NOMO-1 treated with DMSO at 0.1 percent for 48 hours (cell line): ENCODE measurements around the gene RYR3.
"Not testable (repeated sequence)": the region's sequence is repeated elsewhere in the genome, so short reads cannot be mapped to it uniquely, and the experiment has no call there.

Experiments used
- DNase-seq: peaks from one replicate; lab custom pipeline; 2025; ENCODE audit not compliant: unreplicated experiment; lab: John Stamatoyannopoulos, UW

Gene RYR3

DNA sequence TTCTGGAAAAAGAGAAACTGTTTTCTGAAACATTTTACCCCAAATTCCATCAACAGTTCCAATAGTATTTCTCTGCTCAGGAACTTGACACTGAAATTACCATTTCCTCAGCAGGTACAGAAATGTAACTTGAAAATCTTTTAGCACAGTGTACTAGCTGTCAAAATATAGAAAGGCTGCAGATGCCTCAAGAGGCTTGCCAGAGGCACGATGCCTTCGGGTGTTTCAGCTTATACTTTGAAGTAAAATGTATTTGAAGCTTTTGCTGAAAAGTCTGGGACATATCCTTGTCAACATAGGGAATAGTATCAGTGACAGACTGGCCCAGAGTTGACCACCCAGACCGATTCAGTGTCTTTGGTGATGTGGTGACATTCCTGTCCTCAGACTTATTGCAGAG is 503.1 kb downstream of the RYR3 start:
- DNase-seq = no peak

DNA sequence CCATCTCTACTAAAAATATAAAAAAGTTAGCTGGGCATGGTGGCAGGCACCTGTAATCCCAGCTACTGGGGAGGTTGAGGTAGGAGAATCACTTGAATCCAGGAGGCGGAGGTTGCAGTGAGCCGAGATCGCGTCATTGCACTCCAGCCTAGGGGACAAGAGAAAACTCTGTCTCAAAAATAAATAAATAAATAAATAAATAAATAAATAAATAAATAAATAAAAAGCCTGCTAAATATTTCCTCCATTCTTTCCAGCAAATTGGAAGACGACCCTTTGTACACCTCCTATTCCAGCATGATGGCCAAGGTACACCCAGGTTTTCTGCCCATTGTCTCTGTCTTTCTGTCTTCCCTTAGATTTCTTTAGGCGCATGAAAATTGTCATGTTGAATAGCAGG is 508.7 kb downstream of the RYR3 start:
- not testable (repeated sequence) for DNase-seq

DNA sequence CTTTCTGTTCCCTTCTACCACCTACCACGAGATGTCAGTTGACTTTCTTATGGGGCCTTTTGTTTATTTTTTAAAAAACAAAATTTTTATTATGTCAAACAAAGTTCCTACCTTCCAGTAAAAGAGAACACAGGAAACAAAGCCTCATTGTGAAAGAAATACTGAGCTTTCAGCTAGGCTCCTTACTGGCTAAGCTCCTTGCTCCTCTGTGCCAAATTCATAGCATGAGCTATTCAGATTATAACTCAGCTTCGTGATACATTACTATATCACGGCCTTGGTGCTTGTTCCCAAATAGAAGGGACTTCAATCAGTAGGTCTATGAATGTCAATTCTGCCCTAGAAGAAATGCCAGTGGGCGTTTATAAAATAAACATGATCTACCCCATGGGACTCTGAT is 511.7 kb downstream of the RYR3 start:
- DNase-seq = no peak

DNA sequence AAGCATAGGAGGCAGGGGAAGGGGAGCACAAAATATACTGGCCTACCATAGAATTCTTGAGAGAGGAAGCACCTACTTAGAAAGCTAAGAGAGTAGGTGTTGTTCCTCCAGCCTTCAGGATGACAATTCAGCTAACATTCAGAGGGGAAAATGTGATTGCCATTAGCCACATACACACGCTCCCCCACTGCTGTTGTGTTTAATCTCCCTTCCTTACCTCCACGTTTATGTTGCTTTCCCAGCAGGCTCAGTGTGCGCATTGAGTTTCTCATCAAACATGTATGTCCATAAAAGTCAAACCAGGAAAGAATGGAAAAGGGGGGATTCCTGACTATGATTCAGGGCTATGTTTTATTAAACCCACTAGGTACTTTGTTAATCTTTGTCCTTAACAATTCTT is 512.4 kb downstream of the RYR3 start:
- no peak for DNase-seq

DNA sequence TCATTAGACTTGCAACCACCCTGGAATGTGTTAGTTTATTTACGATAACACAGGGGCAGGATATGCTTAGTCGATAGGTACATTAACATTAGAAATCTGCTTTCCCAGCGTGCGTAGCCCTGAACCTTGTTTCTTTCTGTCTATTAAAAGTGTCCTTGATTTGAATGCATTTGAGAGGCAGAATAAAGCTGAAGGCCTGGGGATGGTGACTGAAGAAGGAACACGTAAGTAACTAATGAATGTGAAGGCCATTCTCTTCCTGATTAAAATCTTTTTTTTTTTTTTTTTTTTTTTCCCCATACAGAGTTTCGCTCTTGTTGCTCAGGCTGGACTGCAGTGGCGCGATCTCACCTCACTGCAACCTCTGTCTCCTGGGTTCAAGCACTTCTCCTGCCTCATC is 514.7 kb downstream of the RYR3 start:
- no peak for DNase-seq

DNA sequence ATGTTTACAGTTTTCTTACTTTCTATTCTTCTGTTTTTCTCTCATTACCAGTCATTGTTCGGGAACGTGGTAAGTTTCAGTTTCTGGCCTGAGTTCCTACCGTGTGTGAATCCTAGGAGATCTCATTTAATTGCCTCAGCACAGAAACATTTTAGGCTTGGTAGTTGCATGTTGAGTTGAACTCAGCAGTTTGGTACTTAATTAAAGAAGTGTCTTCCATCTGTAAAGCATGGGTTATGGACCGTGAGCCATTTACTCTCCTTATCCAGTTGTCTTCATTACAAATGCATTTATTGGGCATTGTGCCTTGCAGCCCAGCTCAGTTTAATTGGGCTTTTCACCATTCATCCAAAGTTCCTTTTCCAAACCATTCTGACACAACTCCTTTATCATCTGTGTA is 515.4 kb downstream of the RYR3 start:
- no peak for DNase-seq

GRCh38 chr15:33830351-33830750 is 519.6 kb downstream of the RYR3 start:
- no peak for DNase-seq

- no peak for DNase-seq
Measured at GRCh38 chr15:33831646-33832045, 520.9 kb downstream of the RYR3 start.

DNA sequence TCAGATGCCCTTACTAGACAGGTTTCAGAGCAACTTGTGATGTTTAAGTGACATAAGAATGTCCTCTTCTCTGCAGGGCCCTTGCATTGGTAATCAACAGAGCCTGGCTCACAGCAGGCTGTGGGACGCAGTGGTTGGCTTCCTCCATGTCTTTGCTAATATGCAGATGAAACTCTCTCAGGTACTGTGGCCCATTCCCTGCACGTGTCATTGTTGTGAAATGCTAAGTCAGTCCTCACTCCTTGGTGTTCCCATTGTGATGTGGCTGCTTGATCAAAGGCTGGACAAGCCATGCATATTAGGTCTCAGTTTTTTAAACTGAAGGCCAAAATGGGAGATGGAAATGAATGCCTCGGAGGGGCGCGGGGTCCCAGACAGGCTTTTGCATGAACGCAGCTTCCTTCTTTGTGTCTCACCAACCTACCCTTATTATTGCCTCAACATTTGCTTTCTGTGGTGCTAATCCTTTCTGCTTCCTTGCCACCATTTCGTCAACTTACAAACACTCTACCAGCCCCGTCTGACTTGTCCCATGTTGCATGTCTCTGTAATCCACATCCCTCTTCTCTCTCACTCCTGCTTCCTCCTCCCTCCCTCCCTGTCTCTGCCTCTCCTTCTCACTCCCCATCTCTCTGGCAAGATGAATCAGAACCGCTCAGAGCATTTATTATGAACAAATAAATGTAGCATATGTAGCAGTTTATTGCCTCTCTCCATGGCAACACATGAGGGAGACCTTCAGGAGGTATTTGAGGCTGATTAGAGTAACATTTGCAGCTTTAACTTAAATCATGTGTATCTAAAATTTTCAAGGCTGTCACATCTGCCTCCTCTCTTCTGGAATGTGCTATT is 524.4 kb downstream of the RYR3 start:
- DNase-seq = no peak

DNA sequence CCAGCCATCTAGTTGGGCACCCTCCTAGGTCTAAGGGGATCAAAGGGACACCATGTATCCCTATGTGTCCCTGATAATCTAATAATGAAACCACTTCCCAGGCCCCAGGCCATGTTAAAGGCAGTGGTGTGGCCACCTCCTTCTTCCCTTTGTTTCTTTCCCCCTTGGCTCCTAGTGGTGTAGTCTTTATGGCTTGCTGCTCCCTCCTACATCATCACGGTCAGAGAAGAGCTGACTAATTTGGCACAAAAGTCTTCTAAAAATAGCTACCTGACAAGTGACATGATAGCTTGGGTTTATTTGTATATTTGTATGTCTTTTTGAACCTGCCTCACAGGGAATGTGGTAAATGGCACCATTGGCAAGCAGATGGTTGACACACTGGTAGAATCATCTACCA is 526.5 kb downstream of the RYR3 start:
- no peak for DNase-seq

- DNase-seq = no peak
Measured at GRCh38 chr15:33839540-33839939, 528.8 kb downstream of the RYR3 start.

GRCh38 chr15:33840615-33841014 is 529.8 kb downstream of the RYR3 start:
- no peak for DNase-seq

DNA sequence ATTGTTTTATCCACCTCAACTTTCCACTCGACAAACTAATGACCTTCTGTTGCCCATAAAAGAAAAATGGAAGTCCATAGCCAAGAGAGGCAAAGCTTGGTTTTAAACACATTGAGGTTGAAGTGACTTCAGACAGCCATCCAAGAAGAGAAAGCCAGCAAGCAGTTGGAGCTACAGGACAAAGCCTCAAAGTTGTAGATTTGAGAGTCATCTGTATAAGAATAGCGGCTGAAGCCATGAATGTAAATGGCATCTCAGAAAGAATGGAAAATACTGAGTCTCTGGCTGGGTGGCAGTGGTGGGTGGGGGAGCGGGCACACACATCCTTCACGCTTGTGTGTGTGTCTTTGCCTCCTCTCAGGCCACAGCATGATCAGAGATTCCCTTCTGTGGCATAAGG is 533.4 kb downstream of the RYR3 start:
- no peak for DNase-seq

DNA sequence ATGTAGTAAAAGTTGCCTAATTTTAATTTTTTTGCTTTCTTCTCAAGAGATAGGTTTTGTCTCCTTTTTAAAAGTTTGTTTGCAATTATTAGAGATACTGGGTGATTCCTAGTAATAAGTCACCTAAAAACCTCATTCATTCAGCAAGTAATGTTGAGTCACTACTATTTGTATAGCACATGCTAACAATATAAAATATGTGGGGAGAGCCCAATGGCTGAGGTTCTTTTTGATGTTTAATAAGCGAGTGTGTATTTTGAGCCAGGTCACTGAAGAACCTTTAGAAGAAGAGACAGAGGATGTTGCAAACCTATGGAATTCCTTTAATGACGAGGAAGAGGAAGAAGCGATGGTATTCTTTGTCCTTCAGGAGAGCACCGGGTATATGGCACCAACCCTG is 533.8 kb downstream of the RYR3 start:
- DNase-seq = no peak

DNA sequence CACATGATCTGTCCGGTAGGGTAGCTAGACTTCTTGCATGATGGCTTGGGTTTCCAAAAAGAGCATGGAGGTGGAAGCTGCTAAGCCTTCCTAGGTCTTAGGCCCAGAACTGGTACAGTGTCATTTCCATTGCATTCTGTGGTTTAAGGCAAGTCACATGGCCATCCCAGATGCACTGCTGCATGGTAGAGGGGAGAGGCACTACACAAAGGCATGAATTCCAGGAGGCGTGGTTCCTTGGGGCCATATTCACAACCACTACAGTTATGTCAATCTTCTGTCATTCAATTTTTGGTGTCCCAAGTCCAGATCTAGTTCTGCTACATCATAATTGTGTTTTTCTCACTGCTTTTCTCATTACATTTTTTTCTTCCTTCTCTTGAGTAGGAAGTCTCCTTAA is 535.4 kb downstream of the RYR3 start:
- DNase-seq = no peak

DNA sequence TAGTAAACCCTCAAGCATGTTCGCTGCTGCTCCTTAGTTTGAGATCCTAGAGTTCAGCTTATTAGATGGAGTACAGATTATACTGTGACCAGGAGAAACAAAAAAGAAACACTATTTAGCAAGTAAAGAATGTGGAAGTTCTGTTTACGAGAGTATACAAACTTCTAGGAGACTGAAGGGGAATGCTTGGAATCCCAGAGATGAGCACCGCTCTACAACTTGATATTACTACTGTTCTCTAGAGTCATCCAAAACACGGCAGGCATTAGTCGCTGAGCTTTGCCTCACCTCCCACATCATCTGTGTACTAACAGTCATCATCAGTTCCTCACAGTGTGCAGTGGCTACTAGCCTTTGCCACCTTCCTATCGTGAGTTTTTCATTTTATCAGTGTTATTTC is 536.1 kb downstream of the RYR3 start:
- no peak for DNase-seq

DNA sequence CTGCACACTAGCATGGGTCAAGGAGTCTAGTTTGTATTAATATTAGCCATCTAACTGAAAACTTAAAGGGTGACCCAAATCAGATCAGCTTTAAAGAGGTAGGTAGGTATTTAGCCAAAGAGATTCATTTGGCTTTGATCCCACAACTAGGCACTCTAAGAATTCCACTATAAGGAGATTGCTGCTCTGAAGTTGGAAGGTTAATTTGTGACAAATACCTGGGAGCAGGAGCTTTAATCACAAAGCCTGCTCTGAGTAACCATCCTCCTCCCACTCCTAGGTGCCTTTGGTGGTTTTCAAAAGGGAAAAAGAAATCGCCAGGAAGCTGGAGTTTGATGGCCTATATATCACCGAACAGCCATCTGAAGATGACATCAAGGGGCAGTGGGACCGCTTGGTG is 537.2 kb downstream of the RYR3 start:
- no peak for DNase-seq

GRCh38 chr15:33851079-33851478 is 540.3 kb downstream of the RYR3 start:
- no peak for DNase-seq

DNA sequence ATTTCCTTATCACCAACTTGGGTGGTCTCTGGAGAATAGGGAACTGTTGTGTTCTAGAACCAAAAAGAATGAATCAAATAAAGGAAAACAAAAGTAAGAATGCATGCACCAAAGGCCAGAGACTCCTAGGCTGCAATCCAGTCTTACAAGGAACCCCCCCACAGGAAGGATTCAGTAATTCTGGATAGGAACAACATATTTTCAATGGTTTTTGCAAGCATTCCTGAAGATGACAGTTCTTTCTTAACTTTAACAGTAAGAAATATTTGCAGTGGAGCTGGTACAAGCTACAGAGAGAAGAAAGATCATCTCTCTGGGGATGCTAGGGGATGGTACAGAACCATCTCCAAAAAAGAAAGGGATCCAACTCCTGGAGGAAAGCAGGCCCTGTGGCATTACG is 541.3 kb downstream of the RYR3 start:
- no peak for DNase-seq

DNA sequence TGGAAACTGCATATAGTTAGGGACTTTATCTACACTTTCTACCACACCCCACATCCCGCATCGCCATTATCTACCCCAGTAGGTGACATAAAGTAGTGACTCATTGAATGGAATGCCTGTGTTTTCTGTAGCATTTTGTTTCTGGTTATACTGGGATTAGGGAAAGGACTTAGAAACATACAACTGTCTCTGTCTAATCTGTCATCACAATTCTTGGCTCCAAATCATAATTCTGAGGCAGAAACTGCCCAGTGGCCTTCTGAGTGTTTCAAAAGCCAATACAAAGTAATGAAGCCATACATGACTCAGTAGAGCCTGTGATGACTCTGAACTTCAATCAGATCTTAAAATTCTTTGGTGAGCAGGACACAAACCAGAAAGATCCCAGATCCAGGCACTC is 541.8 kb downstream of the RYR3 start:
- no peak for DNase-seq

GRCh38 chr15:33857726-33858125 is 547.0 kb downstream of the RYR3 start:
- DNase-seq = no peak

- no peak for DNase-seq
Measured at GRCh38 chr15:33858836-33859235, 548.1 kb downstream of the RYR3 start.

GRCh38 chr15:33859992-33860545 is 549.3 kb downstream of the RYR3 start:
- no peak for DNase-seq
